Neural cell (in vitro differentiated cells): Measurements from ENCODE around the gene PNPLA1. TPM values are rescaled to one million over a fixed set of nuclear protein-coding genes. Genes with fewer than 3 reads are reported as not detected.

ENCODE experiments used
- H2AFZ ChIP-seq: fragments of 200-600, 300-800 bp; sonication (generic), shearing (Covaris generic); 2 replicates; pipeline ENCODE4 v1.6.0; 2014; ENCODE audit warnings: low read depth, mild to moderate bottlenecking, antibody characterized with exemption, low read length, moderate library complexity
- H3F3A ChIP-seq: fragments of 200-600 bp; shearing (Covaris generic); 2 replicates; pipeline ENCODE4 v1.6.1; 2016; ENCODE audit warnings: mild to moderate bottlenecking, moderate library complexity, mixed read lengths, antibody characterized with exemption, low read length; ENCODE audit not compliant: insufficient read depth, poor library complexity, severe bottlenecking
- H3K27ac ChIP-seq: fragments of 200-600, 300-800 bp; sonication (generic), shearing (Covaris generic); 2 replicates; pipeline ENCODE4 v1.5.1; 2014; ENCODE audit warnings: mild to moderate bottlenecking, low read length, moderate library complexity
- H3K27me3 ChIP-seq: fragments of 300-800, 200-600 bp; sonication (generic), shearing (Covaris generic); 2 replicates; pipeline ENCODE4 v1.6.0; 2014; ENCODE audit warnings: mild to moderate bottlenecking, low read depth, low read length, moderate library complexity; ENCODE audit not compliant: insufficient read depth
- H3K36me3 ChIP-seq: fragments of 300-800, 200-600 bp; sonication (generic), shearing (Covaris generic); 2 replicates; pipeline ENCODE4 v1.5.1; 2014; ENCODE audit warnings: mild to moderate bottlenecking, antibody characterized with exemption, low read length, moderate library complexity; ENCODE audit not compliant: insufficient read depth
- H3K4me2 ChIP-seq: fragments of 300-800, 200-600 bp; sonication (generic), shearing (Covaris generic); 2 replicates; pipeline ENCODE4 v1.6.0; 2014; ENCODE audit warnings: mild to moderate bottlenecking, low read length
- H3K4me3 ChIP-seq: fragments of 300-800, 200-600 bp; sonication (generic), shearing (Covaris generic); 2 replicates; pipeline ENCODE4 v1.5.1; 2014; ENCODE audit warnings: mild to moderate bottlenecking, low read length, moderate library complexity
- H3K79me2 ChIP-seq: fragments of 200-600 bp; shearing (Covaris generic); replicated peaks from 2 replicates; pipeline ENCODE4 v1.6.0; 2014; ENCODE audit warnings: mild to moderate bottlenecking, low read length, moderate library complexity; ENCODE audit not compliant: insufficient read depth
- H3K9ac ChIP-seq: fragments of 300-800, 200-600 bp; sonication (generic), shearing (Covaris generic); 2 replicates; pipeline ENCODE4 v1.6.1; 2016; ENCODE audit warnings: mild to moderate bottlenecking, low read length, mixed read lengths
- H3K9me2 ChIP-seq: fragments of 200-600 bp; shearing (Covaris generic); 2 replicates; pipeline ENCODE4 v1.6.1; 2016; ENCODE audit warnings: mild to moderate bottlenecking, low read length, mixed read lengths; ENCODE audit not compliant: insufficient read depth
- H3K9me3 ChIP-seq: fragments of 200-600, 300-800 bp; sonication (generic), shearing (Covaris generic); 2 replicates; pipeline ENCODE4 v1.6.1; 2016; ENCODE audit warnings: mild to moderate bottlenecking, mixed run types, low read length, moderate library complexity, mixed read lengths
- H4K20me1 ChIP-seq: fragments of 200-600 bp; shearing (Covaris generic); 2 replicates; pipeline ENCODE4 v1.6.1; 2016; ENCODE audit warnings: mild to moderate bottlenecking, mixed run types; ENCODE audit not compliant: insufficient read depth
- EP300 ChIP-seq: fragments of 450-650 bp; conservative IDR thresholded peaks from 2 replicates; pipeline ENCODE4 v1.6.1; 2014; ENCODE audit warnings: antibody characterized with exemption, mild to moderate bottlenecking, moderate library complexity; ENCODE audit not compliant: poor library complexity, severe bottlenecking
- EZH2 ChIP-seq: fragments of 200-600, 300-800 bp; shearing (Covaris generic), sonication (generic); IDR thresholded peaks from 2 replicates; pipeline ENCODE4 v1.6.1; 2014; ENCODE audit warnings: antibody characterized with exemption, low read length, borderline replicate concordance, mild to moderate bottlenecking; ENCODE audit not compliant: insufficient read depth, poor library complexity, severe bottlenecking
- MXI1 ChIP-seq: fragments of 450-650 bp; conservative IDR thresholded peaks from 2 replicates; pipeline ENCODE4 v1.6.1; 2014; ENCODE audit warnings: antibody characterized with exemption, mild to moderate bottlenecking; ENCODE audit not compliant: poor library complexity, severe bottlenecking
- POLR2AphosphoS5 ChIP-seq: IDR thresholded peaks from 2 replicates; pipeline ENCODE4 v1.6.1; 2012
- RAD21 ChIP-seq: fragments of 450-650 bp; conservative IDR thresholded peaks from 2 replicates; pipeline ENCODE4 v1.6.1; 2014; ENCODE audit warnings: antibody characterized with exemption, mild to moderate bottlenecking, moderate library complexity
- SMC3 ChIP-seq: fragments of 450-650 bp; conservative IDR thresholded peaks from 2 replicates; pipeline ENCODE4 v1.6.1; 2014; ENCODE audit warnings: antibody characterized with exemption, mild to moderate bottlenecking, moderate library complexity; ENCODE audit not compliant: poor library complexity
- TAF1 ChIP-seq: IDR thresholded peaks from 2 replicates; pipeline ENCODE4 v1.6.1; 2012; ENCODE audit warnings: low read depth
- polyA plus RNA-seq: library from polyadenylated mRNA; depleted of rRNA; stranded (reverse); fragments of >200 nt; gene quantifications from 2 replicates; pipeline ENCODE4 v1.2.3, GENCODE V29; 2014
- TF ChIP-seq, protein P1 (sequence below): fragments of 450-650 bp; IDR thresholded peaks from 2 replicates; pipeline ENCODE4 v1.5.1; 2014; ENCODE audit warnings: antibody characterized with exemption, mild to moderate bottlenecking, moderate library complexity; ENCODE audit not compliant: poor library complexity, severe bottlenecking
- TF ChIP-seq, protein P2 (sequence below): IDR thresholded peaks from 2 replicates; pipeline ENCODE4 v1.6.1; 2012; ENCODE audit warnings: borderline replicate concordance

The PNPLA1 gene
- polyA plus RNA-seq, 1 donor from 2014 or later = not detected

GRCh38 chr6:36306375-36306774, 36.5 kb downstream of the PNPLA1 start:
- Histone ChIP-seq H4K20me1 (no peaks in the 10 kb centered on the region), H2AFZ (no peak overlapping the region), H3K9ac (no peak overlapping the region), H3K4me2 (no peak overlapping the region), H3K36me3 (no peaks in the 10 kb centered on the region), H3F3A (no peaks in the 10 kb centered on the region), H3K27me3 (no peaks in the 10 kb centered on the region), H3K79me2 (no peaks in the 10 kb centered on the region), H3K9me2 (no peaks in the 10 kb centered on the region), H3K4me3 (no peak overlapping the region), H3K9me3 (no peaks in the 10 kb centered on the region), H3K27ac (no peak overlapping the region)
- TF ChIP-seq RAD21 (no peak), POLR2AphosphoS5 (no peak), SMC3 (no peak), TAF1 (no peak), MXI1 (no peak), EP300 (no peak)
- TF ChIP-seq, protein P1, sequence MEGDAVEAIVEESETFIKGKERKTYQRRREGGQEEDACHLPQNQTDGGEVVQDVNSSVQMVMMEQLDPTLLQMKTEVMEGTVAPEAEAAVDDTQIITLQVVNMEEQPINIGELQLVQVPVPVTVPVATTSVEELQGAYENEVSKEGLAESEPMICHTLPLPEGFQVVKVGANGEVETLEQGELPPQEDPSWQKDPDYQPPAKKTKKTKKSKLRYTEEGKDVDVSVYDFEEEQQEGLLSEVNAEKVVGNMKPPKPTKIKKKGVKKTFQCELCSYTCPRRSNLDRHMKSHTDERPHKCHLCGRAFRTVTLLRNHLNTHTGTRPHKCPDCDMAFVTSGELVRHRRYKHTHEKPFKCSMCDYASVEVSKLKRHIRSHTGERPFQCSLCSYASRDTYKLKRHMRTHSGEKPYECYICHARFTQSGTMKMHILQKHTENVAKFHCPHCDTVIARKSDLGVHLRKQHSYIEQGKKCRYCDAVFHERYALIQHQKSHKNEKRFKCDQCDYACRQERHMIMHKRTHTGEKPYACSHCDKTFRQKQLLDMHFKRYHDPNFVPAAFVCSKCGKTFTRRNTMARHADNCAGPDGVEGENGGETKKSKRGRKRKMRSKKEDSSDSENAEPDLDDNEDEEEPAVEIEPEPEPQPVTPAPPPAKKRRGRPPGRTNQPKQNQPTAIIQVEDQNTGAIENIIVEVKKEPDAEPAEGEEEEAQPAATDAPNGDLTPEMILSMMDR = no peak
- TF ChIP-seq, protein P2, sequence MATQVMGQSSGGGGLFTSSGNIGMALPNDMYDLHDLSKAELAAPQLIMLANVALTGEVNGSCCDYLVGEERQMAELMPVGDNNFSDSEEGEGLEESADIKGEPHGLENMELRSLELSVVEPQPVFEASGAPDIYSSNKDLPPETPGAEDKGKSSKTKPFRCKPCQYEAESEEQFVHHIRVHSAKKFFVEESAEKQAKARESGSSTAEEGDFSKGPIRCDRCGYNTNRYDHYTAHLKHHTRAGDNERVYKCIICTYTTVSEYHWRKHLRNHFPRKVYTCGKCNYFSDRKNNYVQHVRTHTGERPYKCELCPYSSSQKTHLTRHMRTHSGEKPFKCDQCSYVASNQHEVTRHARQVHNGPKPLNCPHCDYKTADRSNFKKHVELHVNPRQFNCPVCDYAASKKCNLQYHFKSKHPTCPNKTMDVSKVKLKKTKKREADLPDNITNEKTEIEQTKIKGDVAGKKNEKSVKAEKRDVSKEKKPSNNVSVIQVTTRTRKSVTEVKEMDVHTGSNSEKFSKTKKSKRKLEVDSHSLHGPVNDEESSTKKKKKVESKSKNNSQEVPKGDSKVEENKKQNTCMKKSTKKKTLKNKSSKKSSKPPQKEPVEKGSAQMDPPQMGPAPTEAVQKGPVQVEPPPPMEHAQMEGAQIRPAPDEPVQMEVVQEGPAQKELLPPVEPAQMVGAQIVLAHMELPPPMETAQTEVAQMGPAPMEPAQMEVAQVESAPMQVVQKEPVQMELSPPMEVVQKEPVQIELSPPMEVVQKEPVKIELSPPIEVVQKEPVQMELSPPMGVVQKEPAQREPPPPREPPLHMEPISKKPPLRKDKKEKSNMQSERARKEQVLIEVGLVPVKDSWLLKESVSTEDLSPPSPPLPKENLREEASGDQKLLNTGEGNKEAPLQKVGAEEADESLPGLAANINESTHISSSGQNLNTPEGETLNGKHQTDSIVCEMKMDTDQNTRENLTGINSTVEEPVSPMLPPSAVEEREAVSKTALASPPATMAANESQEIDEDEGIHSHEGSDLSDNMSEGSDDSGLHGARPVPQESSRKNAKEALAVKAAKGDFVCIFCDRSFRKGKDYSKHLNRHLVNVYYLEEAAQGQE = no peak

- H3F3A ChIP-seq = no peaks in the 10 kb centered on the region
- H3K4me3 ChIP-seq = no peak overlapping the region
- TF ChIP-seq EP300 (no peak), EZH2 (no peak), SMC3 (no peak), TAF1 (no peak), RAD21 (no peak), MXI1 (no peak), POLR2AphosphoS5 (no peak)
- TF ChIP-seq, protein P2 = no peak
- TF ChIP-seq, protein P1 = no peak
- H3K4me2 ChIP-seq = no peak overlapping the region
- no peaks in the 10 kb centered on the region for H3K79me2 ChIP-seq
- H4K20me1 ChIP-seq = no peaks in the 10 kb centered on the region
- H3K9ac ChIP-seq = no peak overlapping the region
- no peaks in the 10 kb centered on the region for H3K9me2 ChIP-seq
- H3K27ac ChIP-seq = no peak overlapping the region
- H3K27me3 ChIP-seq = no peaks in the 10 kb centered on the region
- H3K9me3 ChIP-seq = no peaks in the 10 kb centered on the region
- no peak overlapping the region for H2AFZ ChIP-seq
- H3K36me3 ChIP-seq = no peaks in the 10 kb centered on the region
These were observed 38.7 kb downstream of the PNPLA1 start for GRCh38 chr6:36308514-36308913.
